Naive thymus-derived CD8-positive, alpha-beta T cell (primary cell): ENCODE data around the gene FOXN4. TPM values are rescaled to one million over a fixed set of nuclear protein-coding genes. Genes with fewer than 3 reads are reported as not detected.
A peak's percentile ranks its signal among the peaks of the same experiment; 100 is the strongest.

ENCODE experiments used
- ATAC-seq, 2 donors: fragments of 150-1000 bp; cut with Tn5 transposase in 1 of 2; sonication (Bioruptor Pico), chemical (Tn5 transposase) in 1 of 2; 1 replicate in 1 of 2; 2 replicates in 1 of 2; pipeline ENCODE4 v1.10.0; 2021; ENCODE audit warnings: mild to moderate bottlenecking in 2 of 2, moderate library complexity in 2 of 2
- POLR2A ChIA-PET: fragments of 350-600 bp; sonication (Branson Sonifier 250); formaldehyde crosslinking; loops from one replicate; lab custom pipeline; 2021; ENCODE audit warnings: antibody characterized with exemption; lab: Charles Lee
- DNase-seq, 10 donors: peaks; one replicate each; pipeline versions ENCODE4 v3.0.0 to v3.0.0-alpha.2; 2020 to 2022
- H3K27ac Mint-ChIP-seq, 10 donors: one replicate each; pipeline ENCODE4 v1.8.0; 2020 to 2022; ENCODE audit warnings: mild to moderate bottlenecking in 10 of 10, mixed read lengths in 10 of 10, moderate library complexity in 4 of 10, inconsistent platforms in 1 of 10
- H3K27me3 Mint-ChIP-seq, 5 donors: one replicate each; pipeline ENCODE4 v1.8.0; 2021 to 2022; ENCODE audit warnings: mixed read lengths in 5 of 5
- H3K36me3 Mint-ChIP-seq, 3 donors: one replicate each; pipeline ENCODE4 v1.8.0; 2020 to 2022; ENCODE audit warnings: mixed read lengths in 3 of 3, mild to moderate bottlenecking in 2 of 3, inconsistent platforms in 1 of 3
- H3K4me1 Mint-ChIP-seq, 4 donors: one replicate each; pipeline ENCODE4 v1.8.0; 2021 to 2022; ENCODE audit warnings: mixed read lengths in 4 of 4
- H3K4me3 Mint-ChIP-seq, 10 donors: one replicate each; pipeline ENCODE4 v1.8.0; 2020 to 2022; ENCODE audit warnings: mild to moderate bottlenecking in 10 of 10, mixed read lengths in 10 of 10, moderate library complexity in 6 of 10, inconsistent platforms in 1 of 10
- H3K9me3 Mint-ChIP-seq, 9 donors: one replicate each; pipeline ENCODE4 v1.8.0; 2020 to 2022; ENCODE audit warnings: mixed read lengths in 9 of 9, mild to moderate bottlenecking in 3 of 9, inconsistent platforms in 1 of 9, moderate library complexity in 1 of 9
- polyA plus RNA-seq, 3 donors: library from polyadenylated mRNA; unstranded; fragments of 300-500 nt; fragmentation: Illumina TruSeq; gene quantifications; one replicate each; pipeline ENCODE4 v1.2.3, GENCODE V29; 2021
- total RNA-seq, 8 experiments: library from RNA in 2 of 8; stranded (reverse) in 2 of 8; gene quantifications; one replicate each; pipeline ENCODE4 v1.2.3 and lab custom pipeline; 2021 to 2026

The FOXN4 gene
- total RNA-seq (not detected), polyA plus RNA-seq (under 1 TPM in 1 of 3 donors, not detected in 2; 0.29 TPM), total RNA-seq (lab: John Stamatoyannopoulos, UW) (0 to 0.07 (median 0) reads per million in 6 experiments)

- Mint-ChIP-seq H3K4me1 (peaks cover 9 to 22% (median 13%) of the 10 kb centered on the region in 4 donors), H3K4me3 (peak within 1 kb of the TSS; percentile 77 to 92 (median 85))
- no peak for ATAC-seq
Observed at GRCh38 chr12:109308534-109309380, at the start of gene FOXN4. Gene FOXN4, minus strand, starts transcription at chr12:109309284. Its CDS starts 963 bp downstream, at chr12:109308321.

DNA sequence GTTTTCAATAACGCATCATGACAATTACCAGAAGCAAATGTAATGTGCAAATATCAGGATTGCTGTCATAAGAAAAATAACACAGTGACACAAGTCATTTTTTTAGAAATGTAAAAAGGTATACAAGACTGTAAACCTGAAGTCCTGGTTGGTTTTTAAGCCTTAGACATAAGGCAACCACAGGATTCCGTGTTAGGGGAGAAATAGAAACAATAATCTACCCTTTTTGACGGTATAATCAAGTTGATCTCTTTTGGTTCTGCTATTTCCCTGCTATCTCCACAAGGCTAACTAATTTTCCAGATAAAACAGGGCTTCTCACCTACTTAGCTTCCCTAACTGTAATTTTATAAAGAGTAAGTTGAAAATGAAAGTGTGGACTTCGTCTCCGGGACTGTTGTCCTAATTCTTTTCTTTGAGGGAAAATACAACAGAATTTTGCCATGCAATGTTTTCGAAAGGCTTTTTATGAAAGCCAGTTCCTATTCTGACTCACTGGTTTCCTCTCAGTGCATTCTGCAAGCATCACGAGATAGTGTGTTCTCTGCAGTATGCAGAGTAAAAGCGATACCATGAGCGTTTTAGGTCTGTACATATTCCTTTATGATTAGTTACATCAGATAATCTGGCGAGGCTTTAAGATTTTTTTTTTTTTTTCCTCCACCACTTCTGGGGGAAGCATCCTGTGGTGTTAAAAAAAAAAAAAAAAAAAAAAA lies 49.2 kb upstream of the FOXN4 start:
- no peak overlapping the region for H3K27ac Mint-ChIP-seq
- ATAC-seq (no peak), DNase-seq (no peak)
- no peaks in the 10 kb centered on the region for H3K9me3 Mint-ChIP-seq
- H3K36me3 Mint-ChIP-seq = no peaks in the 10 kb centered on the region
- POLR2A ChIA-PET = no interaction called here
- peaks cover 0 to 6% (median 2%) of the 10 kb centered on the region in 4 donors for H3K4me1 Mint-ChIP-seq
- peaks cover 5 to 27% (median 14%) of the 10 kb centered on the region in 5 donors for H3K27me3 Mint-ChIP-seq
- H3K4me3 Mint-ChIP-seq = peak overlapping the region in 5 of 10 donors; percentile 15 to 48 (median 34)

More at GRCh38 chr12:109308534-109309380, at the start of gene FOXN4:
- Mint-ChIP-seq H3K27ac (peak within 1 kb of the TSS in 1 of 10 donors; percentile 85), H3K27me3 (peaks cover 39 to 75% (median 57%) of the 10 kb centered on the region in 5 donors), H3K9me3 (peaks cover 0 to 2% (median 0%) of the 10 kb centered on the region in 9 donors), H3K36me3 (no peaks in the 10 kb centered on the region)
- no peak for DNase-seq
- POLR2A ChIA-PET = no interaction called here

DNA sequence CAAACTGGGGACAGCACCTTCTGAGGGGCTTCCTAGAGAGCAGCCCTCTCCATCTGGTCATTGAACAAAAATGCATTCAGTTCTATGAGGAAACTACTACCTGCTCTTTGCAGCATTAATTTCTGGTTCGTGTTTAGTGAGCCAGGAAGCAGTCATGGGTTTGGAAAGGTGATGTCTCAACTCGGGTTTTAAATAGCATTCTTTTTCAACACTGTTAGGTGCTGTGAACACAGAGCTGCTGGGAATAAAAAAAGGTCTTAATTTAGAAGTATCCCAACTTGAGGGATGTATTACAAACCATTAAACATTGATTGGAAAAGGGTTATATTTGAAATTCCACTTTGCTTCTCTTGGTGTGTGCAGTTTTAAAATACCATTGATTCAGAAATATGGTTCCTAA lies 47.9 kb upstream of the FOXN4 start:
- Mint-ChIP-seq H3K4me1 (peaks cover 0 to 6% (median 2%) of the 10 kb centered on the region in 4 donors), H3K36me3 (no peaks in the 10 kb centered on the region), H3K27ac (no peak overlapping the region), H3K27me3 (peaks cover 3 to 32% (median 16%) of the 10 kb centered on the region in 5 donors), H3K9me3 (no peaks in the 10 kb centered on the region), H3K4me3 (no peak overlapping the region)
- DNase-seq = no peak
- POLR2A ChIA-PET = no interaction called here
- no peak for ATAC-seq

DNA sequence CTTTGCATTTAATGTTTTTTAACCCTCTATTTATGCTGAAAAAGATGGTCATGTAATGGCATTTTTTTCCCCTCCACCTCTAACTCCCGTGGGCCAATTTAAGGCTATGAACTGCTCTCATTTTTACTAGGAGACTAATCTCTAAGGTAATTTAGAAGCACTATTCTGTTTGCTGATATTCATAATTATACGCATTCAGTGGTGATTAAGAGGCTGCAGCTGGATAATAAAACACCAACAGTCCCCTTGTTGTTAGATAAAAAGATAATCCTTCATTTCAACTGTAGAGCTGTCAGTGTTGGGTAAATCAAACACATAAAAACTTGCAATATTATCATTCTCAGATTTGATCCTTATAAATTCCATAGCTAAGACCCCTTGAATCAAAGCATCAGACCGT lies 47.5 kb upstream of the FOXN4 start:
- H3K4me3 Mint-ChIP-seq = no peak overlapping the region
- no peak overlapping the region for H3K27ac Mint-ChIP-seq
- POLR2A ChIA-PET = no interaction called here
- peaks cover 3 to 30% (median 16%) of the 10 kb centered on the region in 5 donors for H3K27me3 Mint-ChIP-seq
- peaks cover 0 to 6% (median 2%) of the 10 kb centered on the region in 4 donors for H3K4me1 Mint-ChIP-seq
- H3K9me3 Mint-ChIP-seq = no peaks in the 10 kb centered on the region
- no peak for ATAC-seq
- no peaks in the 10 kb centered on the region for H3K36me3 Mint-ChIP-seq
- no peak for DNase-seq

- H3K27ac Mint-ChIP-seq = no peak overlapping the region
- H3K4me3 Mint-ChIP-seq = no peak overlapping the region
- no peaks in the 10 kb centered on the region for H3K9me3 Mint-ChIP-seq
- ATAC-seq = no peak
- peaks cover 4 to 15% (median 10%) of the 10 kb centered on the region in 5 donors for H3K27me3 Mint-ChIP-seq
- no peaks in the 10 kb centered on the region for H3K4me1 Mint-ChIP-seq
- no peaks in the 10 kb centered on the region for H3K36me3 Mint-ChIP-seq
- POLR2A ChIA-PET = no interaction called here
- DNase-seq = no peak
Observed at GRCh38 chr12:109352184-109352583, 43.1 kb upstream of the FOXN4 start.

DNA sequence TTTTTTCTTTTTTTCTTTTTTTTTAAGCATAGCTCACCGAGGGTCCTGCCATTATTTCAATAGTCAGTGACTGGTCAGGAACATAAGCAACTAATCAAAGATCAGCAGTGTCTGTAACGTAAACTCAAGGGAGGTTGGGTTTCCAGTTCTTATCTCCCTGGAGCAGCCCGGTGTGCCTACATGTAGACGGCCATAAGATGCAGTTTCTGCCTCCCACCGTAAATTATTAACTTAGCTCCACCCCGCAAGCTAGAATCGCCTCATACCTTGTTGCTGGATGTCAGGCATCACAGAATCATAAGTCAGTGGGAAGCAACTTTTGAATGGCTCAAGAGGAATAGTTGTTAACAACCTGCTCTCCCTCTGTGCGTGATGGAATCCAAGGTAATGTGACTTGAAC lies 38.5 kb upstream of the FOXN4 start, which contains the start of gene MYO1H:
MYO1H (plus strand) TSS at position 312 of the 400 bp plus-strand sequence; CDS start at position 373, 61 bp downstream.
- H3K27me3 Mint-ChIP-seq = peaks cover 4 to 20% (median 7%) of the 10 kb centered on the region in 5 donors
- no peaks in the 10 kb centered on the region for H3K4me1 Mint-ChIP-seq
- no peak within 1 kb of the TSS for H3K27ac Mint-ChIP-seq
- peaks cover 0 to 4% (median 0%) of the 10 kb centered on the region in 9 donors for H3K9me3 Mint-ChIP-seq
- ATAC-seq (no peak), DNase-seq (no peak)
- no peaks in the 10 kb centered on the region for H3K36me3 Mint-ChIP-seq
- POLR2A ChIA-PET = no interaction called here
- no peak within 1 kb of the TSS for H3K4me3 Mint-ChIP-seq

- H3K4me3 Mint-ChIP-seq = no peak overlapping the region
- no peak for DNase-seq
- H3K27ac Mint-ChIP-seq = no peak overlapping the region
- no peaks in the 10 kb centered on the region for H3K36me3 Mint-ChIP-seq
- peaks cover 0 to 4% (median 0%) of the 10 kb centered on the region in 9 donors for H3K9me3 Mint-ChIP-seq
- ATAC-seq = no peak
- no peaks in the 10 kb centered on the region for H3K4me1 Mint-ChIP-seq
- POLR2A ChIA-PET = no interaction called here
- H3K27me3 Mint-ChIP-seq = peaks cover 0 to 19% (median 7%) of the 10 kb centered on the region in 5 donors
Observed at GRCh38 chr12:109346920-109347319, 37.8 kb upstream of the FOXN4 start.

GRCh38 chr12:109345428-109345827 lies 36.3 kb upstream of the FOXN4 start:
- Mint-ChIP-seq H3K36me3 (no peaks in the 10 kb centered on the region), H3K4me1 (no peaks in the 10 kb centered on the region), H3K4me3 (no peak overlapping the region), H3K9me3 (peaks cover 0 to 4% (median 0%) of the 10 kb centered on the region in 9 donors), H3K27ac (no peak overlapping the region), H3K27me3 (peaks cover 0 to 21% (median 6%) of the 10 kb centered on the region in 5 donors)
- DNase-seq (no peak), ATAC-seq (no peak)
- POLR2A ChIA-PET = no interaction called here

GRCh38 chr12:109343677-109344076 lies 34.6 kb upstream of the FOXN4 start:
- no peak overlapping the region for H3K27ac Mint-ChIP-seq

GRCh38 chr12:109336593-109336992 lies 27.5 kb upstream of the FOXN4 start:
- H3K27ac Mint-ChIP-seq = no peak overlapping the region
- no peaks in the 10 kb centered on the region for H3K4me1 Mint-ChIP-seq
- H3K4me3 Mint-ChIP-seq = no peak overlapping the region
- H3K9me3 Mint-ChIP-seq = no peaks in the 10 kb centered on the region
- POLR2A ChIA-PET = no interaction called here
- peaks cover 5 to 27% (median 13%) of the 10 kb centered on the region in 5 donors for H3K27me3 Mint-ChIP-seq
- no peaks in the 10 kb centered on the region for H3K36me3 Mint-ChIP-seq
- DNase-seq (no peak), ATAC-seq (no peak)

More at GRCh38 chr12:109343677-109344076, 34.6 kb upstream of the FOXN4 start:
- H3K4me1 Mint-ChIP-seq = no peaks in the 10 kb centered on the region
- H3K36me3 Mint-ChIP-seq = no peaks in the 10 kb centered on the region
- no peak for DNase-seq
- H3K4me3 Mint-ChIP-seq = no peak overlapping the region
- peaks cover 0 to 26% (median 4%) of the 10 kb centered on the region in 5 donors for H3K27me3 Mint-ChIP-seq
- POLR2A ChIA-PET = interaction anchor here (0.6 kb wide), 1 partner anchor 18 kb away, joined by 5 read pairs; no protein-coding TSS in a partner anchor
- peaks cover 0 to 4% (median 0%) of the 10 kb centered on the region in 9 donors for H3K9me3 Mint-ChIP-seq
- ATAC-seq = no peak

GRCh38 chr12:109334887-109335286 lies 25.8 kb upstream of the FOXN4 start:
- no peak overlapping the region for H3K27ac Mint-ChIP-seq
- DNase-seq = no peak

GRCh38 chr12:109331301-109331952 lies 22.3 kb upstream of the FOXN4 start:
- POLR2A ChIA-PET = interaction anchor here (0.6 kb wide), 1 partner anchor 436 kb away, joined by 5 read pairs; no protein-coding TSS in a partner anchor

More at GRCh38 chr12:109334887-109335286, 25.8 kb upstream of the FOXN4 start:
- Mint-ChIP-seq H3K27me3 (peaks cover 9 to 27% (median 13%) of the 10 kb centered on the region in 5 donors), H3K36me3 (no peaks in the 10 kb centered on the region), H3K4me1 (no peaks in the 10 kb centered on the region), H3K4me3 (no peak overlapping the region), H3K9me3 (no peaks in the 10 kb centered on the region)
- ATAC-seq = no peak
- POLR2A ChIA-PET = no interaction called here

More at GRCh38 chr12:109331301-109331952, 22.3 kb upstream of the FOXN4 start:
- Mint-ChIP-seq H3K36me3 (no peaks in the 10 kb centered on the region), H3K27me3 (peaks cover 6 to 15% (median 11%) of the 10 kb centered on the region in 5 donors), H3K27ac (no peak overlapping the region), H3K9me3 (no peaks in the 10 kb centered on the region), H3K4me3 (no peak overlapping the region), H3K4me1 (no peaks in the 10 kb centered on the region)
- DNase-seq = no peak
- ATAC-seq = no peak
